ENCODE data around the gene TCAF1.

TCAF1 gene

GRCh38 chr7:143902332-143902899 lies 440 bp upstream of the TCAF1 start:
- Histone ChIP-seq H3F3A (ENCODE audit: control insufficient read depth, insufficient read depth) (no peaks in the 10 kb centered on the region), H3K4me2 (ENCODE audit: low read length) (peak overlapping the region; percentile 93), H3K9me2 (replicated peaks; ENCODE audit: control insufficient read depth, low read length) (no peaks in the 10 kb centered on the region), H3K9me3 (ENCODE audit: control insufficient read depth, insufficient read depth, low read length) (no peaks in the 10 kb centered on the region), H3K27me3 (ENCODE audit: control insufficient read depth, low read length) (no peaks in the 10 kb centered on the region), H3K27ac (ENCODE audit: low read depth, low read length) (peak overlapping the region; percentile 54; the same call in 1 of the 2 replicates), H3K79me2 (ENCODE audit: control insufficient read depth, low read length) (peaks cover 20% of the 10 kb centered on the region), H4K20me1 (ENCODE audit: control insufficient read depth, insufficient read depth, low read depth, low read length) (no peaks in the 10 kb centered on the region), H3K4me3 (ENCODE audit: low read length) (peak overlapping the region; percentile 92), H3K4me1 (ENCODE audit: control insufficient read depth, low read length) (peaks cover 12% of the 10 kb centered on the region), H3K36me3 (ENCODE audit: control insufficient read depth, low read length) (no peaks in the 10 kb centered on the region; the same call in 1 of the 2 replicates)
- TF ChIP-seq CTCF (IDR thresholded peaks at IDR 0.05; ENCODE audit: low read depth, low read length, poor library complexity, severe bottlenecking), result no peak
- TF ChIP-seq EZH2phosphoT487 (IDR thresholded peaks at IDR 0.05; ENCODE audit: borderline replicate concordance, low read length), result no peak

DNA sequence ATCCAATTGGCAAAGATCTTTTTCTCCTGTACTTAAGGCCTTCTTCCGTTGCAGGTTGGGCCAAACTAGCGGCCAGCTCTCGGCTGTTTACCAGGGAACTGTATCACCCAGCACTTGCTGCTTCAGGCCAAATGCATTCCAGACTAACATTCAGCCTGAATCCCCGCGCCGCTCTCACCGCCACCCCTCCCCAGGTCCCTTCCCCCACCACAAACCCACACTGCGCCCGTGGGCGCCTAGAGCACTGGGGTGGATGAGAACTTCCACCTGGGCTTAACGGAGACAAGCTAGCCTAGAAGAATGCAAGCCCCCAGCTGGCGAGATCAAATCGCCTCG lies 676 bp downstream of the TCAF1 start:
- TF ChIP-seq EZH2phosphoT487 (IDR thresholded peaks at IDR 0.05; ENCODE audit: borderline replicate concordance, low read length) (no peak), CTCF (IDR thresholded peaks at IDR 0.05; ENCODE audit: low read depth, low read length, poor library complexity, severe bottlenecking) (no peak)
- H3F3A ChIP-seq (ENCODE audit: control insufficient read depth, insufficient read depth), result no peaks in the 10 kb centered on the region
- peak overlapping the region; percentile 92 for H3K4me3 ChIP-seq (ENCODE audit: low read length)
- H3K27ac ChIP-seq (ENCODE audit: low read depth, low read length), result peak overlapping the region; percentile 54
- H3K4me1 ChIP-seq (ENCODE audit: control insufficient read depth, low read length), result peaks cover 12% of the 10 kb centered on the region
- no peaks in the 10 kb centered on the region for H3K9me2 ChIP-seq (replicated peaks; ENCODE audit: control insufficient read depth, low read length)
- no peaks in the 10 kb centered on the region for H4K20me1 ChIP-seq (ENCODE audit: control insufficient read depth, insufficient read depth, low read depth, low read length)
- H3K36me3 ChIP-seq (ENCODE audit: control insufficient read depth, low read length), result no peaks in the 10 kb centered on the region; the same call in 1 of the 2 replicates
- no peaks in the 10 kb centered on the region for H3K27me3 ChIP-seq (ENCODE audit: control insufficient read depth, low read length)
- peak overlapping the region; percentile 93 for H3K4me2 ChIP-seq (ENCODE audit: low read length)
- H3K79me2 ChIP-seq (ENCODE audit: control insufficient read depth, low read length), result peaks cover 20% of the 10 kb centered on the region
- H3K9me3 ChIP-seq (ENCODE audit: control insufficient read depth, insufficient read depth, low read length), result no peaks in the 10 kb centered on the region

DNA sequence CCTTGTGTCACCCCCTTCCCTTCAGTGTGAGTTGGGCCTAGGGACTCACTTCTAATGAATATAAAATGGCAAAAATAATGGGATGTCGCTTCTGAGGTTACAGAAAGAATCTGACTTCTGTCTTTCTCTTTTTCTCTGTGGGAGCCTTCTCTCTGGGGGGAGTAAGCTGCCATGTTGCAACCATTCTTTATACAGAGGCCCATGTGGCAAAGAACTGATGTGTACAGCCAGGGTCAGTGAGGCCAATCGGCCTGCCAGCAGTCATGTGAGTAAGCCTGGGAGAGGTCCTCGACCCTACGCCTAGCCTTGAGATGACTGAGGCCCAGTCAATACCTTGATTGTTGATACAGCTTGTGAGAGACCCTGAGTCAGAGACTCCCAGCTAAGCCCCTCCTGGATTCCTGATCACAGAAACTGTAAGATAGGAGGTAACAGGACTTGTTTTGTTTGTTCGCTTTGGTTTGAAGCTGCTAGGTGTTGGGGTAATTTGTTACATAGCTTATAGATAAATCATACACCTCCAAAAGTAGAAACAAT lies 1.7 kb downstream of the TCAF1 start:
- Histone ChIP-seq H3K4me2 (ENCODE audit: low read length) (peak overlapping the region; percentile 93), H3K79me2 (ENCODE audit: control insufficient read depth, low read length) (peaks cover 20% of the 10 kb centered on the region)

More for the DNA sequence above, 1.7 kb downstream of the TCAF1 start:
- H3F3A ChIP-seq (ENCODE audit: control insufficient read depth, insufficient read depth), result no peaks in the 10 kb centered on the region
- peak overlapping the region; percentile 92 for H3K4me3 ChIP-seq (ENCODE audit: low read length)
- no peaks in the 10 kb centered on the region; the same call in 1 of the 2 replicates for H3K36me3 ChIP-seq (ENCODE audit: control insufficient read depth, low read length)
- no peak overlapping the region for H3K27ac ChIP-seq (ENCODE audit: low read depth, low read length)
- no peak for TF ChIP-seq EZH2phosphoT487 (IDR thresholded peaks at IDR 0.05; ENCODE audit: borderline replicate concordance, low read length)
- no peak for TF ChIP-seq CTCF (IDR thresholded peaks at IDR 0.05; ENCODE audit: low read depth, low read length, poor library complexity, severe bottlenecking)
- H4K20me1 ChIP-seq (ENCODE audit: control insufficient read depth, insufficient read depth, low read depth, low read length), result no peaks in the 10 kb centered on the region
- H3K4me1 ChIP-seq (ENCODE audit: control insufficient read depth, low read length), result peaks cover 12% of the 10 kb centered on the region
- H3K9me2 ChIP-seq (replicated peaks; ENCODE audit: control insufficient read depth, low read length), result no peaks in the 10 kb centered on the region
- no peaks in the 10 kb centered on the region for H3K9me3 ChIP-seq (ENCODE audit: control insufficient read depth, insufficient read depth, low read length)
- no peaks in the 10 kb centered on the region for H3K27me3 ChIP-seq (ENCODE audit: control insufficient read depth, low read length)
